ENCODE data around the gene CADM3.

CADM3 gene

GRCh38 chr1:159222075-159222865 is 50.9 kb downstream of the CADM3 start:
- TF ChIP-seq POLR2AphosphoS5 (IDR thresholded peaks at IDR 0.05; ENCODE audit: low read depth, low read length) (no peak), SIN3A (IDR thresholded peaks at IDR 0.05; ENCODE audit: borderline replicate concordance, insufficient read depth, low read length) (no peak), FOXP2 (optimal IDR thresholded peaks at IDR 0.05; ENCODE audit: borderline replicate concordance, extremely low read depth, extremely low read length, insufficient read depth) (no peak), TAF1 (IDR thresholded peaks at IDR 0.05; ENCODE audit: borderline replicate concordance, insufficient read depth, low read length) (no peak), REST (IDR thresholded peaks at IDR 0.05; ENCODE audit: insufficient read depth in 1 of 2, low read depth in 2 of 2, low read length in 2 of 2) (no peak)

- TF ChIP-seq TAF1 (IDR thresholded peaks at IDR 0.05; ENCODE audit: borderline replicate concordance, insufficient read depth, low read length) (no peak), SIN3A (IDR thresholded peaks at IDR 0.05; ENCODE audit: borderline replicate concordance, insufficient read depth, low read length) (no peak), POLR2AphosphoS5 (IDR thresholded peaks at IDR 0.05; ENCODE audit: low read depth, low read length) (no peak), FOXP2 (optimal IDR thresholded peaks at IDR 0.05; ENCODE audit: borderline replicate concordance, extremely low read depth, extremely low read length, insufficient read depth) (no peak), REST (IDR thresholded peaks at IDR 0.05; ENCODE audit: insufficient read depth in 1 of 2, low read depth in 2 of 2, low read length in 2 of 2) (no peak)
These were observed 51.6 kb downstream of the CADM3 start for GRCh38 chr1:159223004-159223403.

- no peak for TF ChIP-seq FOXP2 (optimal IDR thresholded peaks at IDR 0.05; ENCODE audit: borderline replicate concordance, extremely low read depth, extremely low read length, insufficient read depth)
- no peak for TF ChIP-seq REST (IDR thresholded peaks at IDR 0.05; ENCODE audit: insufficient read depth in 1 of 2, low read depth in 2 of 2, low read length in 2 of 2)
- no peak for TF ChIP-seq POLR2AphosphoS5 (IDR thresholded peaks at IDR 0.05; ENCODE audit: low read depth, low read length)
- TF ChIP-seq TAF1 (IDR thresholded peaks at IDR 0.05; ENCODE audit: borderline replicate concordance, insufficient read depth, low read length) = no peak
- no peak for TF ChIP-seq SIN3A (IDR thresholded peaks at IDR 0.05; ENCODE audit: borderline replicate concordance, insufficient read depth, low read length)
These were observed 57.1 kb downstream of the CADM3 start for GRCh38 chr1:159228554-159228953.

DNA sequence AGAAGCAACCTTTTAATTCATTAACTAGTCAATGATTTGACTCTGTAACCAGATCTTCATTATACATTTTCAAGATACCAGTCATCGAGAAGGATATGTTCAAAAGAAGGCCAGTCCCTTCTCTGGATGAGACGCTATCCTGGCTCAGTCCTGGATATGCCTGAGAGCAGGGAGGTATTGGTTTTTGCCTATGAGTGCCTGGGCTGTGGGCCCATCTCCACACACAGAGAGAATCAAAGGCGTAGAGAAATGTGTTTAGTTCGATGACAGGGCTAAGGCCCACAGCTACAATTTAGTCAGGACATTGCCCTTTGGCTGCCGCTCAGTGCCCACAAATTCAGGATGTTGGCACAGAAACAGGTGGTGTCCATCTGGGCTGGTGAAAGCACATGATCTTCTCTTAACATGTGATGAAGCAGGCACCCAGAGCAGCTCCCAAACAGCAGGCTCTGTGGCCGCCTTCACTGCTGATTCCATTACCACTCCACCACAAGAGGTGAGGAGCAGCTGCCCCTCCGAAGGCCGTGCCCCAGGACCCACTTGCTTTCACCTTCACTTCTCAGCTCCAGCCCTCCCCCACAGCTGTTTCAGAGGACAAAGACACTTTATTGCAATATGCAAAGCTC is 58.0 kb downstream of the CADM3 start:
- no peak for TF ChIP-seq SIN3A (IDR thresholded peaks at IDR 0.05; ENCODE audit: borderline replicate concordance, insufficient read depth, low read length)
- no peak for TF ChIP-seq POLR2AphosphoS5 (IDR thresholded peaks at IDR 0.05; ENCODE audit: low read depth, low read length)
- no peak for TF ChIP-seq FOXP2 (optimal IDR thresholded peaks at IDR 0.05; ENCODE audit: borderline replicate concordance, extremely low read depth, extremely low read length, insufficient read depth)
- no peak for TF ChIP-seq REST (IDR thresholded peaks at IDR 0.05; ENCODE audit: insufficient read depth in 1 of 2, low read depth in 2 of 2, low read length in 2 of 2)
